H9 (cell line): ENCODE results near the gene ERC2. TPM values are rescaled to one million over a fixed set of nuclear protein-coding genes. Genes with fewer than 3 reads are reported as not detected.
"Not testable (repeated sequence)": the region's sequence is repeated elsewhere in the genome, so short reads cannot be mapped to it uniquely, and the experiment has no call there.

Experiments used
- DNase-seq: peaks from one replicate; pipeline ENCODE4 v3.0.0-alpha.2; 2017
- H2AFZ ChIP-seq: one replicate; pipeline ENCODE4 v1.6.1; 2013; ENCODE audit warnings: mild to moderate bottlenecking, low read length, control low read depth, moderate library complexity
- H2AK5ac ChIP-seq: 2 replicates; pipeline ENCODE4 v1.6.1; 2013; ENCODE audit warnings: low read length, control low read depth, mixed read lengths; ENCODE audit not compliant: insufficient read length
- H2BK120ac ChIP-seq: one replicate; pipeline ENCODE4 v1.6.1; 2013; ENCODE audit warnings: low read depth, mild to moderate bottlenecking, low read length, control low read depth, inconsistent platforms; ENCODE audit not compliant: poor library complexity, severe bottlenecking
- H2BK12ac ChIP-seq: 2 replicates; pipeline ENCODE4 v1.6.1; 2013; ENCODE audit warnings: low read length, control low read depth, mixed read lengths, low read depth; ENCODE audit not compliant: insufficient read length
- H2BK15ac ChIP-seq: 2 replicates; pipeline ENCODE4 v1.6.1; 2013; ENCODE audit warnings: low read depth, low read length, control low read depth
- H2BK20ac ChIP-seq: one replicate; pipeline ENCODE4 v1.6.1; 2013; ENCODE audit warnings: low read depth, mild to moderate bottlenecking, low read length, control low read depth, inconsistent platforms; ENCODE audit not compliant: poor library complexity, severe bottlenecking
- H2BK5ac ChIP-seq: 2 replicates; pipeline ENCODE4 v1.6.1; 2013; ENCODE audit warnings: low read length, control low read depth, mixed read lengths; ENCODE audit not compliant: insufficient read length
- H3K14ac ChIP-seq: 2 replicates; pipeline ENCODE4 v1.6.1; 2013; ENCODE audit warnings: low read length, control low read depth; ENCODE audit not compliant: insufficient read depth
- H3K18ac ChIP-seq: 2 replicates; pipeline ENCODE4 v1.6.1; 2013; ENCODE audit warnings: low read depth, mild to moderate bottlenecking, mixed read lengths, low read length, control low read depth; ENCODE audit not compliant: insufficient read length
- H3K23ac ChIP-seq: 2 replicates; pipeline ENCODE4 v1.6.1; 2013; ENCODE audit warnings: low read length, control low read depth, mixed read lengths, low read depth; ENCODE audit not compliant: insufficient read length
- H3K23me2 ChIP-seq: 2 replicates; pipeline ENCODE4 v1.6.1; 2013; ENCODE audit warnings: low read depth, mild to moderate bottlenecking, mixed read lengths, low read length, control low read depth; ENCODE audit not compliant: insufficient read length, poor library complexity, severe bottlenecking
- H3K27ac ChIP-seq: 2 replicates; pipeline ENCODE4 v1.5.1; 2013; ENCODE audit warnings: low read length, control low read depth, mixed read lengths, low read depth; ENCODE audit not compliant: insufficient read length
- H3K27me3 ChIP-seq: 2 replicates; pipeline ENCODE4 v1.6.1; 2013; ENCODE audit warnings: low read length, control low read depth, inconsistent platforms; ENCODE audit not compliant: insufficient read depth
- H3K4ac ChIP-seq: 2 replicates; pipeline ENCODE4 v1.6.1; 2013; ENCODE audit warnings: low read depth, mild to moderate bottlenecking, control low read depth, inconsistent platforms, low read length, moderate library complexity
- H3K4me1 ChIP-seq: 2 replicates; pipeline ENCODE4 v1.6.1; 2013; ENCODE audit warnings: low read length, control low read depth, inconsistent platforms; ENCODE audit not compliant: insufficient read depth
- H3K4me2 ChIP-seq: 2 replicates; pipeline ENCODE4 v1.6.1; 2013; ENCODE audit warnings: low read length, control low read depth, mixed read lengths; ENCODE audit not compliant: insufficient read length, insufficient read depth
- H3K56ac ChIP-seq: 2 replicates; pipeline ENCODE4 v1.6.1; 2013; ENCODE audit warnings: low read depth, mild to moderate bottlenecking, mixed read lengths, low read length, control low read depth; ENCODE audit not compliant: insufficient read length
- H3K79me1 ChIP-seq: 2 replicates; pipeline ENCODE4 v1.6.1; 2013; ENCODE audit warnings: low read depth, mild to moderate bottlenecking, moderate library complexity, low read length, control low read depth, inconsistent platforms; ENCODE audit not compliant: insufficient read depth, poor library complexity, severe bottlenecking
- H3K79me2 ChIP-seq: 2 replicates; pipeline ENCODE4 v1.6.1; 2013; ENCODE audit warnings: low read length, control low read depth, inconsistent platforms; ENCODE audit not compliant: insufficient read depth
- H3K9ac ChIP-seq: 2 replicates; pipeline ENCODE4 v1.6.1; 2013; ENCODE audit warnings: low read length, control low read depth, mixed read lengths; ENCODE audit not compliant: insufficient read length; ENCODE audit errors: extremely low read depth
- H3K9me3 ChIP-seq: one replicate; pipeline ENCODE4 v1.6.1; 2013; ENCODE audit warnings: low read depth, low read length, inconsistent platforms; ENCODE audit not compliant: control insufficient read depth
- H3T11ph ChIP-seq: one replicate; pipeline ENCODE4 v1.6.1; 2013; ENCODE audit warnings: mild to moderate bottlenecking, low read length, control low read depth, inconsistent platforms
- H4K20me1 ChIP-seq: one replicate; pipeline ENCODE4 v1.6.1; 2013; ENCODE audit not compliant: control insufficient read depth, insufficient read length, insufficient read depth
- H4K5ac ChIP-seq: 2 replicates; pipeline ENCODE4 v1.6.1; 2013; ENCODE audit warnings: low read depth, mild to moderate bottlenecking, mixed read lengths, low read length, control low read depth; ENCODE audit not compliant: insufficient read length
- H4K8ac ChIP-seq: replicated peaks from 2 replicates; pipeline ENCODE4 v1.6.1; 2013; ENCODE audit warnings: low read length, control low read depth, mixed read lengths, low read depth; ENCODE audit not compliant: insufficient read length
- H4K91ac ChIP-seq: 2 replicates; pipeline ENCODE4 v1.6.1; 2013; ENCODE audit warnings: low read depth, mild to moderate bottlenecking, moderate library complexity, mixed read lengths, low read length, control low read depth; ENCODE audit not compliant: insufficient read length
- H3K27ac Mint-ChIP-seq, 3 experiments: 2 replicates in 2 of 3; 3 replicates in 1 of 3; pipeline ENCODE4 v1.8.0; 2020 to 2021; ENCODE audit warnings: mixed read lengths in 3 of 3, mild to moderate bottlenecking in 1 of 3, moderate library complexity in 1 of 3
- H3K27me3 Mint-ChIP-seq: 2 replicates; pipeline ENCODE4 v1.8.0; 2021; ENCODE audit warnings: low read depth, mild to moderate bottlenecking, moderate library complexity, mixed read lengths
- H3K36me3 Mint-ChIP-seq, 3 experiments: 2 replicates in 2 of 3; 3 replicates in 1 of 3; pipeline ENCODE4 v1.8.0; 2020 to 2021; ENCODE audit warnings: low read depth in 3 of 3, mixed read lengths in 3 of 3; ENCODE audit not compliant: insufficient read depth in 1 of 3
- H3K4me1 Mint-ChIP-seq, 2 experiments: 2 replicates each; pipeline ENCODE4 v1.8.0; 2020; ENCODE audit warnings: mixed read lengths in 2 of 2
- H3K4me3 Mint-ChIP-seq, 2 experiments: 2 replicates in 1 of 2; 3 replicates in 1 of 2; pipeline ENCODE4 v1.8.0; 2020 to 2021; ENCODE audit warnings: mild to moderate bottlenecking in 2 of 2, mixed read lengths in 2 of 2, moderate library complexity in 1 of 2
- H3K9me3 Mint-ChIP-seq, 2 experiments: 2 replicates in 1 of 2; 3 replicates in 1 of 2; pipeline ENCODE4 v1.8.0; 2020; ENCODE audit warnings: mild to moderate bottlenecking in 2 of 2, mixed read lengths in 2 of 2, moderate library complexity in 1 of 2
- WGBS: extraction: QIAGEN DNeasy Blood & Tissue Kit; methylation state at CpG from one replicate; pipeline ENCODE4 v1.1.7; 2013; ENCODE audit warnings: missing lambda C conversion rate, low lambda C conversion rate, mixed read lengths; ENCODE audit not compliant: insufficient read length; ENCODE audit errors: extremely low coverage; 5-methylcytosine and 5-hydroxymethylcytosine counted together
- total RNA-seq: library from RNA; stranded (reverse); gene quantifications from 2 replicates; pipeline ENCODE4 v1.2.1, GENCODE V29; 2021
- TF ChIP-seq, protein P1 (sequence below): fragments of 200-600 bp; sonication (generic); conservative IDR thresholded peaks from 3 replicates; pipeline ENCODE4 v1.8.0; 2021; ENCODE audit warnings: antibody characterized with exemption, mild to moderate bottlenecking

ERC2 gene
- total RNA-seq, 1 experiment from 2014 or later = 15.4 TPM

DNA sequence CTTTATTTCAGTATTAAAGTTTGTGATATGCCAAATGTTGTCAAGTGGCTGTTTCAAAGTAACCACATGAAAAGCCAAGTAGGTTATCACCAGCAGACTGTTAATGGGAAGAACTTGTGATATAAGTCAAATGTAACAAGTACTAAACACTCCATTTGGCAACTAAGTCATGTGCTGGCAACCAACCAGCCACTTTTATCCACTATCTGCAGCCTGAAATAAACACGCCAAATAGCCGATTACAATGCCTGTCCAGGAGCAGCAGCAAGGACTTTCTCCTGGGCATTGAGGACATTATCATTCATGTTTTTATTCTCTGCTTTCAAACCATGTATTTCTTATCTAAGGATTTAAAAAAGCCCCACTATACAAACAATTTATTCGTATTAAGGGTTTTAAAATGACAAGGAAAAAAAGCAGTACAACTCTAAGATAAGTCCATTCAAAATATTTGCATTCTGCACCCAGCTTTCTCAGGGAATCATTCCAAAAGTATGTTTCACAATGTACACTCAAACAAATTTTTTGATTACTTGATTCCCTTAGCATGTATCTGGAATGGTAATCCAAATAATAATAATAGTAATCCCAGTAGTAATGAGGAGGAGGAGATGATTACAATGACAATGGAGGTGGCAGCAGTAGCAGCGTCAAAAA lies 448.6 kb downstream of the ERC2 start:
- Histone ChIP-seq H3K9me3 (no peaks in the 10 kb centered on the region), H2BK12ac (no peak overlapping the region), H3K18ac (no peak overlapping the region), H2BK20ac (no peak overlapping the region), H3K23ac (no peak overlapping the region), H3K9ac (no peak overlapping the region), H3K56ac (no peak overlapping the region), H3K79me2 (no peaks in the 10 kb centered on the region), H2BK5ac (no peak overlapping the region), H4K8ac (no peak overlapping the region), H3K23me2 (no peaks in the 10 kb centered on the region), H2AK5ac (no peak overlapping the region), H3K4me2 (no peak overlapping the region), H3K4ac (no peak overlapping the region), H4K20me1 (no peaks in the 10 kb centered on the region), H3K14ac (no peak overlapping the region), H3K27ac (no peak overlapping the region), H3K4me1 (peaks cover 2% of the 10 kb centered on the region; the same call in 1 of the 2 replicates), H4K5ac (no peak overlapping the region), H2BK15ac (no peak overlapping the region), H3T11ph (no peak overlapping the region), H2AFZ (no peak overlapping the region), H3K79me1 (no peaks in the 10 kb centered on the region), H2BK120ac (no peak overlapping the region), H4K91ac (no peak overlapping the region), H3K27me3 (no peaks in the 10 kb centered on the region)
- H3K4me1 Mint-ChIP-seq = peaks cover 23 to 26% of the 10 kb centered on the region in 2 experiments
- no peak overlapping the region for H3K27ac Mint-ChIP-seq
- no peak for DNase-seq
- no peaks in the 10 kb centered on the region for H3K27me3 Mint-ChIP-seq
- H3K36me3 Mint-ChIP-seq = peaks cover 3 to 7% (median 4%) of the 10 kb centered on the region in 3 experiments; a peak in 3 of 7 replicates
- no peak overlapping the region for H3K4me3 Mint-ChIP-seq
- TF ChIP-seq, protein P1, sequence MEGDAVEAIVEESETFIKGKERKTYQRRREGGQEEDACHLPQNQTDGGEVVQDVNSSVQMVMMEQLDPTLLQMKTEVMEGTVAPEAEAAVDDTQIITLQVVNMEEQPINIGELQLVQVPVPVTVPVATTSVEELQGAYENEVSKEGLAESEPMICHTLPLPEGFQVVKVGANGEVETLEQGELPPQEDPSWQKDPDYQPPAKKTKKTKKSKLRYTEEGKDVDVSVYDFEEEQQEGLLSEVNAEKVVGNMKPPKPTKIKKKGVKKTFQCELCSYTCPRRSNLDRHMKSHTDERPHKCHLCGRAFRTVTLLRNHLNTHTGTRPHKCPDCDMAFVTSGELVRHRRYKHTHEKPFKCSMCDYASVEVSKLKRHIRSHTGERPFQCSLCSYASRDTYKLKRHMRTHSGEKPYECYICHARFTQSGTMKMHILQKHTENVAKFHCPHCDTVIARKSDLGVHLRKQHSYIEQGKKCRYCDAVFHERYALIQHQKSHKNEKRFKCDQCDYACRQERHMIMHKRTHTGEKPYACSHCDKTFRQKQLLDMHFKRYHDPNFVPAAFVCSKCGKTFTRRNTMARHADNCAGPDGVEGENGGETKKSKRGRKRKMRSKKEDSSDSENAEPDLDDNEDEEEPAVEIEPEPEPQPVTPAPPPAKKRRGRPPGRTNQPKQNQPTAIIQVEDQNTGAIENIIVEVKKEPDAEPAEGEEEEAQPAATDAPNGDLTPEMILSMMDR = no peak
- WGBS = no CpG with 5 or more reads among the region's 4 CpGs
- peaks cover 0 to 3% of the 10 kb centered on the region in 2 experiments; a peak in 3 of 5 replicates for H3K9me3 Mint-ChIP-seq

DNA sequence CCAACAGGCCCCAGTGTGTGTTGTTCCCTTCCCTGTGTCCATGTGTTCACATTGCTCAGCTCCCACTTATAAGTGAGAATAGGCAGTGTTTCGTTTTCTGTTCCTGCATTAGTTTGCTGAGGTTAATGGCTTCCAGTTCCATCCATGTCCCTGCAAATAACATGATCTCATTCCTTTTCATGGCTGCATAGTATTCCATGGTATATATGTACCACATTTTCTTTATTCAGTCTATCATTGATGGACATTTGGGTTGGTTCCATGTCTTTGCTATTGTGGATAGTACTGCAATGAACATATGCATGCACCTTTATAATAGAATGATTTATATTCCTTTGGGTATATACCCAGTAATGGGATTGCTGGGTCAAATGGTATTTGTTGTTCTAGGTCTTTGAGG lies 452.9 kb downstream of the ERC2 start:
- H3K4ac ChIP-seq, H3K27me3 ChIP-seq, H3K27ac ChIP-seq, H4K5ac ChIP-seq, H3K23ac ChIP-seq, H3K9me3 ChIP-seq, H3K27ac Mint-ChIP-seq, H3K4me3 Mint-ChIP-seq, H2AFZ ChIP-seq, H3K4me1 ChIP-seq, H4K8ac ChIP-seq, H3K79me1 ChIP-seq, H2BK12ac ChIP-seq, H4K91ac ChIP-seq, H3K79me2 ChIP-seq, H3K9me3 Mint-ChIP-seq, H3K18ac ChIP-seq, H3K14ac ChIP-seq, H3K9ac ChIP-seq, H3T11ph ChIP-seq, H2BK120ac ChIP-seq, H4K20me1 ChIP-seq, H2AK5ac ChIP-seq, H2BK15ac ChIP-seq, H3K23me2 ChIP-seq, H2BK5ac ChIP-seq, H3K36me3 Mint-ChIP-seq, H3K4me2 ChIP-seq, H3K27me3 Mint-ChIP-seq, H3K56ac ChIP-seq, H2BK20ac ChIP-seq, DNase-seq: not testable (repeated sequence)
- H3K4me1 Mint-ChIP-seq = peaks cover 24 to 27% of the 10 kb centered on the region in 2 experiments
- no CpG with 5 or more reads among the region's 1 CpG for WGBS
